ENCODE results near the gene ANO1.

ANO1 gene

DNA sequence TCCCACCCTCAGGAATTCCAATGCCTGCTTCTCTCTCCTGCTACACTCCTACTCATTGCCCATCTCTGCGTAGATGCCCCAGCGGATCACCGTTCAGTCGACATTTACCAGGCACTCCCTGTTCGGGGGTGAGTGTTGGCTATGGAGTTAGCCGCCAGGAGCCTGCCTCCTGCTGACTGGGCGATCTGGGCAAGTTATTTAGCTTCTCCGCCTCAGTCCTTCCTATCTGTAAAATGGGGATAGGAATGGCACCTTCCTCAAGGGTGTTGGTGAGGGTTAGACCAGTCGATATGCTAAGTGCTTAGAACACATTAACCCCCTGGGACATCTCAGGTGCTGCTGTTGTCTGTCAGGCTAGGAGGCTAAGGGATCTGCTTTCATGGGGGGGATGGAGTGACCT lies 155.8 kb downstream of the ANO1 start:
- no peak for DNase-seq (ENCODE audit: low read depth in 4 of 4, low spot score in 1 of 4)
